ENCODE results near the gene S100PBP. TPM values are rescaled to one million over a fixed set of nuclear protein-coding genes. Genes with fewer than 3 reads are reported as not detected.

Gene S100PBP
- total and polyA plus RNA-seq, 2 of the 4 experiments (the other 2 are of a cell fraction), result 13.9 to 20.3 TPM

DNA sequence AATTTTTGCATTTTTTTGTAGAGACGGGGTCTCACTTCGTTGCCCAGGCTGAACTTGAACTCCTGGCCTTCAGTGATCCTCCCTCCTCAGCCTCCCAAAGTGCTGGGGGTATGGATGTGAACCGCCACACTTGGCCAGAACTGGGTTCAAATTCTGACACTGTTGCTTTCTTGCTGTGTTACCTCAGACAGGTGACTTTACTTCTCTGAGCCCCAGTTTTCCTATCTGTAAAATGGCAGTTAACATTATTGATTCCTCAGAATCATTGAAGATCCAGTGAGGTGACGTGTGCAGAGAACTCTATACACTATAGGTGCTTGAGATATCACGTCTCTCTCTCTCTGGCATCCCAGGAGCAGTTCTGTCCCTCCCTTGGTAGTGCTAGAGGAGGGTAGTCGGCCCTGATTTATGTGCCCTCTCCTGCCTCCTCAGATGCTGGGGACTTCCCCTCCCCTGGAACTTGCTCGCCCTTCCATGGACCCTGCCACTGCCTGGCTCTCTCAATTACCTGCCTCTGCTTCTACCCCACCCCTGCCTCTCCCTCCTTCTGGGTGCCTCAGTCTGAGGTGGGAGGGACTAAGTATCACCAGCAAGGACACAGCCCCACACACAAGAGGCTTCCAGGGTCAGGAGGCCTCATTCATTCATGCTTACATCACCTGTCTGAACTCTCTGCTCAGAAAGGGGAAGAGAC is 66.0 kb downstream of the S100PBP start (continued):
- TF ChIP-seq, protein P1, sequence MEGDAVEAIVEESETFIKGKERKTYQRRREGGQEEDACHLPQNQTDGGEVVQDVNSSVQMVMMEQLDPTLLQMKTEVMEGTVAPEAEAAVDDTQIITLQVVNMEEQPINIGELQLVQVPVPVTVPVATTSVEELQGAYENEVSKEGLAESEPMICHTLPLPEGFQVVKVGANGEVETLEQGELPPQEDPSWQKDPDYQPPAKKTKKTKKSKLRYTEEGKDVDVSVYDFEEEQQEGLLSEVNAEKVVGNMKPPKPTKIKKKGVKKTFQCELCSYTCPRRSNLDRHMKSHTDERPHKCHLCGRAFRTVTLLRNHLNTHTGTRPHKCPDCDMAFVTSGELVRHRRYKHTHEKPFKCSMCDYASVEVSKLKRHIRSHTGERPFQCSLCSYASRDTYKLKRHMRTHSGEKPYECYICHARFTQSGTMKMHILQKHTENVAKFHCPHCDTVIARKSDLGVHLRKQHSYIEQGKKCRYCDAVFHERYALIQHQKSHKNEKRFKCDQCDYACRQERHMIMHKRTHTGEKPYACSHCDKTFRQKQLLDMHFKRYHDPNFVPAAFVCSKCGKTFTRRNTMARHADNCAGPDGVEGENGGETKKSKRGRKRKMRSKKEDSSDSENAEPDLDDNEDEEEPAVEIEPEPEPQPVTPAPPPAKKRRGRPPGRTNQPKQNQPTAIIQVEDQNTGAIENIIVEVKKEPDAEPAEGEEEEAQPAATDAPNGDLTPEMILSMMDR (conservative IDR thresholded peaks at IDR 0.05; ENCODE audit: low read depth, low read length), result no peak
- TF ChIP-seq BHLHE40 (IDR thresholded peaks at IDR 0.05; ENCODE audit: low read depth, low read length) (no peak), FOS (IDR thresholded peaks at IDR 0.05; ENCODE audit: low read depth, low read length) (no peak), MXI1 (IDR thresholded peaks at IDR 0.05; ENCODE audit: borderline replicate concordance, low read depth, low read length) (no peak)

- Histone ChIP-seq H3K9me3 (ENCODE audit: control insufficient read depth, insufficient read depth, low read length) (no peaks in the 10 kb centered on the region), H3K4me1 (ENCODE audit: control insufficient read depth, insufficient read depth, low read length) (no peaks in the 10 kb centered on the region), H3K23ac (ENCODE audit: low read depth, low read length) (no peak overlapping the region), H3K4ac (ENCODE audit: low read depth, low read length) (no peak overlapping the region), H3K27ac (ENCODE audit: insufficient read depth, low read length) (no peak overlapping the region), H3K56ac (ENCODE audit: extremely low read depth, insufficient read depth, low read length) (no peak overlapping the region), H2BK20ac (ENCODE audit: low read depth, low read length) (no peak overlapping the region), H2AK9ac (replicated peaks; ENCODE audit: low read depth, low read length, poor library complexity) (no peak overlapping the region), H4K91ac (ENCODE audit: insufficient read depth, low read depth, low read length) (no peak overlapping the region), H3K4me3 (ENCODE audit: insufficient read depth, low read depth, low read length) (no peak overlapping the region), H3K27me3 (ENCODE audit: control insufficient read depth, insufficient read depth, low read length) (peaks cover 57% of the 10 kb centered on the region), H2AFZ (replicated peaks; ENCODE audit: low read length, poor library complexity) (no peak overlapping the region), H3K9ac (ENCODE audit: low read depth, low read length) (no peak overlapping the region), H3K9me1 (ENCODE audit: insufficient read depth, low read length) (peaks cover 4% of the 10 kb centered on the region; the same call in 1 of the 2 replicates), H4K20me1 (ENCODE audit: insufficient read depth, low read length) (peaks cover 3% of the 10 kb centered on the region; the same call in 1 of the 2 replicates), H2AK5ac (ENCODE audit: low read depth, low read length) (no peak overlapping the region), H2BK120ac (ENCODE audit: low read depth, low read length) (no peak overlapping the region), H4K5ac (ENCODE audit: low read depth, low read length) (no peak overlapping the region), H4K8ac (ENCODE audit: low read depth in 2 of 2, low read length in 2 of 2) (no peak overlapping the region), H3K14ac (replicated peaks; ENCODE audit: low read depth, low read length) (no peak overlapping the region), H2BK15ac (ENCODE audit: low read depth, low read length) (no peak overlapping the region), H3K4me2 (ENCODE audit: low read depth, low read length) (no peak overlapping the region), H3K36me3 (ENCODE audit: control insufficient read depth, insufficient read depth, low read length) (no peaks in the 10 kb centered on the region), H3K18ac (ENCODE audit: low read depth, low read length) (no peak overlapping the region), H3K79me1 (ENCODE audit: low read depth in 1 of 2, low read length in 2 of 2) (no peaks in the 10 kb centered on the region), H2BK5ac (ENCODE audit: low read depth, low read length, poor library complexity, severe bottlenecking) (no peak overlapping the region)
- intact Hi-C loops (cut with micrococcal nuclease) (no loop called here), in situ Hi-C loops (cut with MboI; ENCODE audit: low sequenced_read_pairs) (no loop called here), dilution Hi-C loops (cut with HindIII; ENCODE audit: low sequenced_read_pairs, unreplicated experiment) (no loop called here)
- BruUV-seq (replicated peaks), result no TSS peak
- ATAC-seq (ENCODE audit: low read depth), result no peak
- TF ChIP-seq MXI1 (IDR thresholded peaks at IDR 0.05; ENCODE audit: borderline replicate concordance, low read depth, low read length) (no peak), NFE2L2 (IDR thresholded peaks at IDR 0.05; ENCODE audit: low read depth, low read length) (no peak), RCOR1 (IDR thresholded peaks at IDR 0.05; ENCODE audit: insufficient replicate concordance, low read length) (no peak), RAD21 (IDR thresholded peaks at IDR 0.05; ENCODE audit: low read length) (no peak)
- no CpG with 5 or more reads among the region's 4 CpGs for WGBS, 2 experiments (ENCODE audit: extremely low coverage in 2 of 2, insufficient read length in 1 of 2)
- CTCF ChIA-PET, result no interaction called here
- POLR2A ChIA-PET (ENCODE audit: unreplicated experiment), result no interaction called here
- no peak for DNase-seq
Observed at GRCh38 chr1:32884032-32884372, 66.5 kb downstream of the S100PBP start.
